Effector CD8-positive, alpha-beta T cell (primary cell): ENCODE measurements around the gene SYT3.
A peak's percentile ranks its signal among the peaks of the same experiment; 100 is the strongest.
"Not testable (repeated sequence)": the region's sequence is repeated elsewhere in the genome, so short reads cannot be mapped to it uniquely, and the experiment has no call there.

Experiments
- DNase-seq: peaks from one replicate; lab custom pipeline; 2025; lab: John Stamatoyannopoulos, UW

Gene SYT3

DNA sequence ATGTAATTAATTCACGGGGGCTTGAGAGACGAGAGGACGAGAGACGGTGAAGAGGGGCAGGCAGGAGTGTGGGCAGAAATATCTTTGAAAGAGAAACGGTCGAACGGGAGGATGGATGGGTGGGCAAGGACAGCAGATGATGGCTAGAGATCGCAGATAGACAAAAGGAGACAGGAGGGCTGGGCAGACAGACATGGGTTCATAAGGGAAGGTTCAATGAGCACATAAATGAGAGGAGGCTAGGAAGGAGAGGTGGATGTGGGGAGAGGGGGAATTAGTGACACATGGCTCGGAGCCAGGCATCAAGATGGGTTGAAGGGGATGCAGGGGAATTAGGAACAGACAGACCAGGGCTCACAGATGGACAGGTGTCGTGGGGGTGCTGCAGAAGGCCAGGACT lies 1.1 kb downstream of the SYT3 start:
- DNase-seq, result no peak

DNA sequence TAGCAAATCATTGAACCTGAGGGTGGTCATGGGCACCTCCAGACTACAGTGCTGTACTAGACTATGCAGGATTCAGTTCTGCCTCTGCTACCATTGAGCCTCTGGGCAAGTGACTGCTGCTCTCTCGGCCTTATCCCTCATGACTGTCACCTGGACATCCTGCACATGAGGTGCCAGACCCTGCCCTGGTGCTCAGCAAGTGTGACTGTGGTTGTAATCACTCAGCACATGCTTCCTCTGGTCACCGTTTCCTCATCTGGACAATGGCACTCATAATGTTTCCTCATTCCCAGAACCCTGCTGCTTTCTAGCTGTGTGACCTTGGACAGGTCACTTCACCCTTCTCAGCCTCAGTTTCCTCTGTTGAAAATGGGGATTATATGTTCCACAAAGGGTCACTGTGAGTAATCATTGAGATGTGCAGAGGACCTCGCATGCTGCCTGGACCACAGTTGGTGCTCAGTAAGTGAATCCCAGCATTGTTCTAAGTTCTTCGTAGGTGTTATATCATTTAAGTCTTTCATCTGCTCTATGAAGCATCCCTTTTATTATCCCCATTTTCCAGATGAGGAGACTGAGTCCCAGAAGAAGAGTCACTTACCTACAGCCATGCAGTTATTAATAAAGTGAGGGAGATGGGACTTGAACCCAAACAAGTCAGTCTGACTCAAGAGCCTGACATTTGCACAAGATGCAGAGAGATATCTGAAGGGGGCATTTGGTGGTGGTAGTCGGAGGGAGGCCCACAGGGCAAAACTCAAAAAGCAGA lies 3.2 kb downstream of the SYT3 start:
- DNase-seq, result no peak

DNA sequence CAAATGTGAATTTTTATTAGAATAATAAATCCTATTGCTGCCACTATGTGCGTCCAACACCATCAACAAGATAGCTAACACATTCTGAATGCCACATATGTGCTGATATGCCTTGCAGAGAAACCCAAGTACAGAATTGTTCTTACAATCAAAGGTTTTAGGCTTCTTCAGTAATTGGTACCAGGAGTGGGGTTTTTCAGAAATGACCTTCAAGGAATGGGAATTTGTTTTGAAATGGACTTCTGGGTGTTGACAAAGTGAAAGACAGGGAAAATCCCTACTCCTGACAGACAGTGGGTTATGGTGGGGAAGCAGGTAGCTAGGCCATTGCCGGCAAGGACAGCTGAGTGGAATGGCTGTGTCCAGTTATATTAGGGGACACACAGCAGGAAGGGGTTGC lies 5.7 kb downstream of the SYT3 start:
- DNase-seq, result no peak

DNA sequence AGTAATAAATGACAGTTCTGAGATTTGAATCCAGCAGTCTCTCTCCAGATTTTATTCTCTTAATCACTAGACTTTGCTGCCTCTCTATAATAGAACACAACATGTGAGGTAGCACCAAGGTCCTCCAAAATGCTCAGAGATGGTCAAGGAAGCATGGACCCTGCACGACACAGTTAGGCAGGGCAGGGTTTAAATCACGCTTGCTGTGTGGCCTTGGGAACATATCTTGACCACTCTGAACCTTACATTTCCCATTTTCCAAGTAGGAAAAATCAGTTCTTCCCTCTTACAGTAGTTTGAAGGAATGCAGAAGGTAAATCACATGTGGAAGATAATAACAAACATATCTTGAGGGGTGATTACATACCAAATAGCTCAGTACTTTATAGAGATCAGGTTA lies 6.3 kb downstream of the SYT3 start:
- DNase-seq, result no peak

DNA sequence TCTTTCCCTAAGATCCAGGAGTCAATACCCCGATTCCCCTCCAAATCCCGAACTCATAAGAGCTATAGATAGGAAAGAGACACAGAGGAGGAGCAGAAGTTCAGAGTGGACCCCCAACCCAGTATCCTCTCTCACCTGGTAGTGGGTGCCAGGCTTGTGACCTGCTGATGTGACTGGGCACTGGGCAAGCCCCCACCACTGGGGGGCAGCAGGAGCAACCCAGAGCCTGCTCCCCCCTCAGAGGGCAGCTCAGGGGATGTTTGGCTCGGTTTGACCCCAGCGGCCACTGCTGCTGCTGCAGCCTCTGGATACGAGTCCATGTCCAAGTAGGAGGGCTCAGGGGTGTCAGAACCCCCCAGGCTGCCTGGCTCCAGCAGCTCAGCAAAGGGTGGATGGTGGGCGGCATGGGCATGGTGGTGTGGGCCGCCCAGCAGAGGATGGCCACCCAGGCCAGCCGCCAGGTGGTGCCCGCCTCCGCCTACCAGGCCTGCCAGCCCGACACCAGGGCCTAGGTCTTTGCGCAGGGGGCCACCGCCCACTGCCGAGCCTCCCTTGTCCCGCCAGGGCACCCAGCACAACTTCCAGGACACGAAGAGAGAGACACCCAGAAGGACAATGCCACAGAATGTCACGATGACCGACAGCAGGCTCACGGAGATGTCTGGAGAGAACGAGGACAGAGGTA lies 7.4 kb downstream of the SYT3 start:
- no peak for DNase-seq

DNA sequence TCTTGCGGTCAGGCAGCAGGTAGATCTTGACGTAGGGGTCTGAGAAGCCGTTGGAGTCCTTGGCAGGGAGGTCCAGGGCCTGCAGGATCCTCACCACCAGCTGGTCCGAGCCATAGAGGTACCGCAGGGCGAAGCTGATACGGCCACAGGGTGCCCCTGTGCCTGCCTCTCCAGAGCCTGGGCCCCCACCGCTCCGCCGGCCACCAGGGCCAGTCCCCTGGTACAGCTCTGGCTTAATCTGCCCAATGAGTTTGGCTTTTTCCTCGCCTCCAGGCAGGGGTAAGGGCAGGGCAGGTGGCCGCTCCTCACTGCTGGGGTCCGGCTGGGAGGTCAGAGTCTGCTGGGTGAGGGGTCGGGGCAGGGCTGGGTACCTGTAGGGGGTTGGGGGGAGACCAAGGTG lies 9.9 kb downstream of the SYT3 start:
- no peak for DNase-seq

DNA sequence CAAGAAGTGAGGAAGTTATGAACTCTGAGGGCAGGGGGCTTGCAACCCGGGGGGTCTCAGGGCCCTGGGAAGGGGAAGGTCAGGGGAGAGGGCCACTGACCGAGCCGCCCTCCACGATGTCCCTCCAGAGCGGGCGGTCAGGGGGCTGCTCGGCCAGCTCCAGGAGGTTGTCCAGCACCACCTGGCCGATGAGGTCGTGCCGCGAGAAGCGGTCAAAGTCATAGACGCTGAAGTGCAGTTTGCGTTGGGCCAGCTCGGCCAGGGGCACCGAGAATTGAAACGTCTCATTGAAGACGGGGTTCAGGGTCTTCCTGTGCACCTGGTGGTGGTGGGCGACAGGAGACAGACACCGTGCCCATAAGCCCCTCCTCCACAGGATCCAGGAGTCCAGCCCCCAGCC lies 10.5 kb downstream of the SYT3 start:
- DNase-seq, result no peak

DNA sequence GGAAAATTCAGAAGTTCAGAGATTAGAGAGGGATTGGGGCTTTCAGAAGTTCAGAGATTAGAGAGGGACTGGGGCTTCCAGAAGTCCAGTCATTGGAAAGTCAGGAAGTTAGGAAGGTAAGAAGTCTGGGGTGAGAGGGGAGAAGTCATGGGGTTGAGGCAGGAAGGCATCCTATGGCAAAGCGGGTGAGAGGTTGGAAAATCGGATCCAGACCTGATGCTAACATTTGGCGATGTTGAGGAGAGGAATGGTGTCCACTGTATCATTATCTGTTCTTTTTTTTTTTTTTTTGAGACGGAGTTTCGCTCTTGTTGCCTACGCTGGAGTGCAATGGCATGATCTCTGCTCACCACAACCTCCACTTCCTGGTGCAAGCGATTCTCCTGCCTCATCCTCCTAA lies 11.1 kb downstream of the SYT3 start:
- no peak for DNase-seq

DNA sequence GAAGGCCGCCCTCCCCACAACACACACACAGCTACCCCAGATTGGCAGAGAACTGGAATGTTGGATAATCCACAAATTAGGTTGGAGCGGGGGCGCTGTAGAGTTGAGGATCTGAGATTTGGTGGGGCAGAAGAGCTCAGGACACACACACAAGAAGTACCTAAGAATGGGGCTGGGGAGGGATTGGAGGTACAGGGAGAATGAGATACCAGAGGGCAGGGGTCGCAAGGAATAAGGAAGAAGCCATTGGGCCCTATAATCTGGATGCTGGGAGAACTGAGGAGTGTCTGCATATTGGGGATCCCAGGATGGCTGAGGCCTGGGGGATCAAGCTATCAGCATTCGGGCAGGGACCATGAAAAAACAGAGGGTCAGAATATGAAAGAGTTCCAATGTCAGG lies 11.5 kb downstream of the SYT3 start:
- DNase-seq, result no peak

DNA sequence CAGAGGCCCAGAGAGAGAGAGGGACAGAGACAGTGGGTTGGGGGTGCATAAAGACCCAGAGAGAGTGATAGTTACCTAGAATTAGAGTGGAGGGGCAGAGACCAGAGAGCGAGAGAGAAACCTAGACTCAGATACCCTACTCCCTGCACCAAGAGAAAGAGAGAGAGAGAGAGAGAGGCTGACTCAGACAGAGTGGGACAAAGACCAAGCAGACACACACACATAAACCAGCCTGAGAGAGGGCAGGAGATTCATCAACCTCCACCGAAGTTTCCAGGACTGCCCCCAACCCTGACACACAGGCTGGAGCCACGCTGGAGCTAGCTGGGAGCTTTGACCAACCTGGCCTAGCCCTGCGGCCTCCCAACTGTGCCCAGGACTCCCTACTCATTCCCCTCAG lies 12.9 kb downstream of the SYT3 start:
- DNase-seq, result no peak

DNA sequence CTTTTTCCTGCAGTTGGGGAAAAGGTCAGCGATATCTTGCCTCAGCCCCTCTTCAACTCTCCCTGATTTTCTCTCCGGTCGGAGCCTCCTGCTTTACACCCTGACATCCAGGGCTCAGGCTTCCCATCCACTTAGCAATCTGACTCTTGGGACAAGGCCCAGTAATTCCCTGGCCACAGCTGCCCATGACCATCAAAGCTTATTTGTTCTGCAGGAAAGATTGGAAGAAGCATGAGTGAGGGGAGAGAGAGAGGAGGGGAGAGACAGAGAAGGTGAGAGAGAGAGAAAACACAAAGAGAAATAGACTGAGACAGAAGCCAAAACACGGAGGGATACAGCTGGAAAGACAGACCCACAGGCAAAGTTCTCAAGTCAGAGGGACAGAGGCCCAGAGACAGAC lies 13.7 kb downstream of the SYT3 start:
- no peak for DNase-seq

DNA sequence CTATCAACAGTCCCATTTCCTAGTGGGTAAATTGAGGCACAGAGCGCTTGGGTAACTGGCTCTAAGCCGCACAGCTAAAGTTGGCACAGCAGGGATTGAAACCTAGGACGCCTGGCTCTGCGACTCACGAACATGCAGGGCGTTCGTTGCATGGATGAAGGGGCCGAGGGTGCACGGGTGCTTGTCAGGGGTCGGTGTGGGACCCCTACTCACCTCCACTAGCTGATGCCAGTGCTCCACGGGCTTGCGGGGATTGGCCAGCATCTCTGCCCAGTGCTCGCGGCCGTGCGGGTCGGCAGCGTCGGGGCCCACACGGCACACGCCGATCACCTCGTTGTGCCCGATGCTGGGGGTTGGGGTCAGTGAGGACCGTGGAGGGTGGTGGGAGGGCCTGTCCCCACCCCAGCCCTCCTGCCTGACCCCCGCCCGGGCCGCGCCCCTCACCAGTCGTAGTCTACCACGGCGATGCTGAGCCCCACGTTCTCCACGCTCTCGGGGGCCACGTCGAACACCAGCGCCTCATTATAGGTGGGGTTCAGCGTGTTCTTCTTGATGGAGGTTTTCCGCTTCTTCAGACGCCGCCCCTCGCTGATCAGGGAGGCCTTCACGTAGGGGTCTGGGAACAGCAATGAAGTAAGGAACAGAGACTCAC lies 14.6 kb downstream of the SYT3 start:
- no peak for DNase-seq

DNA sequence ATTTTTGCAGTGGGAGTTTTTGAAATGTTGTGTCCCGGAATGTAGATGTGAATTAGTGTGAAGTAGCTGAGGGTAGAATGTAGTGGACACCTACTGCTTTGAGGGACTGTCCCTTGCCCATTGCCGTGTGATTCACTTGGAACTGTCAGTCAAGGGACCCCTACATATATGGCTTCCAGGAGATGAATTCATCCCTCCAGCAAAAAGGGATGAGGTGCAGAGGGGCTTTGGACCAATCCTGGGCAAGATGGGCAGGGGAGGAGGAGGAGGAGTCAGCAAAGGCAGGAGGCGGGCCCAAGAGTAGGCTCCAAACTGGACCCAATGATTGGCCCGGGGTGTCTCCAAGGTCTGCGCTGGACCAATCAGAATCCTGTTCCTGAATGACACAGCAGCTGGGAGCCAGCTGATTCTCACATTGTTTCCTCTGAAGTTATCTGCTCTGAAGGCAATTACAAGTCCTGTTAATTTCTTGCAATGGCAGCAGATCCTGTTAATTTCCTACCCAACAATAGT lies 19.2 kb downstream of the SYT3 start:
- DNase-seq, result not testable (repeated sequence)

DNA sequence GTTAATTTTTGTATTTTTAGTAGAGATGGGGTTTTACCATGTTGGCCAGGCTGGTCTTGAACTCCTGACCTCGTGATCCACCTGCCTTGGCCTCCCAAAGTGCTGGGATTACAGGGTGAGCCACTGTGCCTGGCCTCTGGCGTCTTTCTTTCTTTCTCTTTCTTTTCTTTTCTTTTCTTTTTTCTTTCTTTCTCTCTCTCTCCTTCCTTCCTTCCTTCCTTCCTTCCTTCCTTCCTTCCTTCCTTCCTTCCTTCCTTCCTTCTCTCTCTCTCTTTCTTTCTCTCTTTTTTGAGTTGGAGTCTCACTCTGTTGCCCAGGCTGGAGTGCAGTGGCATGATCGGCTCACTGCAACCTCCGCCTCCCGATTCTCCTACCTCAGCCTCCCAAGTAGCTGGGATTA lies 20.5 kb downstream of the SYT3 start:
- DNase-seq, result not testable (repeated sequence)

DNA sequence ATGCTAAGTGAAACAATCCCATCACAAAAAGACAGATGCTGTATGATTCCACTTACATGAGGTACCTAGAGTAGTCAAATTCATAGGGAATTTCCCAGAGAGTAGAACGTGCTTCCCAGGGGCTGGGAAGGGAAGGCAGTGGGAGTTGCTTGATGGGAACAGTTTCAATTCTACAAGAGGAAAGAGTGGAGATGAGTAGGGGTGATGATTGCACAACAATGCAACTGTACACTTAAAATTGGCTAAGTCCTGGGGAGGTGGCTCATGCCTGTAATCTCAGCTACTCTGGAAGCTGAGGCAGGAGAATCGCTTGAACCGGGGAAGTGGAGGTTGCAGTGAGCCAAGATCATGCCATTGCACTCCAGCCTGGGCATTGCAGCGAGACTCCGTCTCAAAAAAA lies 21.3 kb downstream of the SYT3 start:
- DNase-seq, result not testable (repeated sequence)

DNA sequence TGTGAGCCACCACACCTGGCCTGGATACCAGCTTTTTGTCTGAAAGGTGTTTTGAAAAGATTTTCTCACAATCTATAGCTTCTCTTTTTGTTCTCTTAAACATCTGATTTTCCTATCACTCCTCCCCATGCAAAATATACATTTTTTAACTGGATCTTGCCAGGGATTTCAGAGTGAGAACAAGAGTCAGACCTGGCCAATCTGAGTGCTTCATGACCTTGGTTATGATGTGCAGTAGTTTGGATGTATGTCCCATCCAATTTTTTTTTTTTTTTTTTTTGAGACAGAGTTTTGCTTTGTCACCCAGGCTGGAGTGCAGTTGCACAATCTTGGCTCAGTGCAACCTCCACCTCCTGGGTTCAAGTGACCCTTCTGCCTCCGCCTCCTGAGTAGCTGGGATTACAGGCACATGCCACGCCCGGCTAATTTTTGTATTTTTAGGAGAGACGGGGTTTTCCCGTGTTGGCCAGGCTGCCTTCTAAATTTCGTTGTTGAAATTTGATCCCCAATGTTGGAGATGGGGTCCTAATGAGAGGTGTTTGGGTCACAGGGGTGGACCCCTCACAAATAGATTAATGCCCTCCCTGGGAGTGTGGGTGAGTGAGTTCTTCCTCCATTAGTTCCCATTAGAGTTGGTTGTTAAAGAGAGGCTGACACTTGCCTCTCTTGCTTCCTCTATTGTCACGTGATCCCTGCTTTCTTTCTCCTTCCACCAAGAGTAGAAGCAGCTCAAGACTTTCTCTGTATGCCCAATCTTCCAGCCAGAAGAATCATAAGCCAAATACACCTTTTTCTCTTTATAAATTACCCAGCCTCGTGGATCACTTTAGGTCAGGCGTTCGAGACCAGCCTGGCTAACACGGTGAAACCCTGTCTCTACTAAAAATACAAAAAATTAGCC lies 26.9 kb downstream of the SYT3 start:
- DNase-seq, result not testable (repeated sequence)

DNA sequence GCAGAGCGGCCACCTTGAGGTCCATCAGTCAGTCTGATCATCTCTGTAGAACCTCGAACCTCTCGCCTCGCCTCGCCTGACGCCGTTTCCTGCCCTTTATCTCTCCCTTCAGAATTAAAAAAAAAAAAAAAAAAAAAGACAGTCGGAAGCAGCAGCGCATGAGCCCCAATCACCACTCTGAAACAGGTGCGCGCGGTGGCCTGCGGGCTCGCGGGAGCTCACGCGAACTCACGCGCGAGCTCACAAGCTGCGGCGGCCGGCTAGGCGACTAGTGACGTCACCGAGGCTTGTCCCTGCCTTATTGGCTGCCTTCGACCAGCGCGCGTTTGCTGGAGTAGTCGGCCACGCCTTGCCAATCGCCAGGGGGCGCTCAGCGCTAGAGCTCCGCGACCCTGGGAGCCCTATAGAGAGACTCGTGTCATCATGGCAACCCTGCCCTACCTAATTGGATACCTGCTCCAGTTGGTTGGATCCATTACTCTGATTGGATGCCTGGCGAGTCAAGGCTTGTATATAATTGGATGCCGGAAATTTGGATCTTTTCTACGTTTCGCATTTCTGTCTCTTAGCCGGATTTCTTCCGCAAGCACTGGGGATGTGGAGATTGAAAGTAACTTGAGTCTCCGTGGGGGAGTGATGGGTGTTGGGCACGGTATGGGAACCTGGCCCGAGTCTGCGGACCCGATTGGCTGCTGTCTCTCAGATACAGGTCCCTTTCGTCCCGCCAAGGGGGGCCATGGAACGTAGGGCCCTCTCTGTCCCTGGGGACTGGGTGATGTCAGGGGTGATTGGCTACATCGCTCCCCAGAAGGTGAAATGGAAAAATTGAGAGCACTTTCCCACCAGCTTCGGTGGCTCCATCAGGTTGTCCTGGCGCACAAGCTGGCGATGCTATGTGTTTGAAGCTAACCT lies 31.6 kb downstream of the SYT3 start:
- peak; percentile 67 for DNase-seq

DNA sequence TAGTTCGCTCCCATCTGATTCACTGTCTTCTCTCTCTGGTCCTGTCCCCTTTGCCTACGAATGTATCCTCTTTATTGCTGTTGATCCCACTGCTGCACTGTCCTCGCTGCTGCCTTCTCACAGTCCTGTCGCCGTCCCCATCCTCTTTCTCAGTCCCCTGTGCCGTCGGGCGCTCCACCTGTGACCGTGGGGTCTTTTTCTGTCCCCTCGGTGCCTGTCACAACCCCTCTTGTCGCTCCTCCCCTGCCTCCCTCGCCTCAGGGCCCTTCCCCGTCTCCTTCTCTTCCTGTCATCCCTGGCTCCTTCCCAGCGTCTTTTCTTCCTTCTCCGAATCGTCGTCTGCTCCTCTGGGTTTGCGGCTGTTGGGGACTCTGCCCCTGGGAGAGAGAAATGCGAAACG lies 32.3 kb downstream of the SYT3 start:
- DNase-seq, result no peak

DNA sequence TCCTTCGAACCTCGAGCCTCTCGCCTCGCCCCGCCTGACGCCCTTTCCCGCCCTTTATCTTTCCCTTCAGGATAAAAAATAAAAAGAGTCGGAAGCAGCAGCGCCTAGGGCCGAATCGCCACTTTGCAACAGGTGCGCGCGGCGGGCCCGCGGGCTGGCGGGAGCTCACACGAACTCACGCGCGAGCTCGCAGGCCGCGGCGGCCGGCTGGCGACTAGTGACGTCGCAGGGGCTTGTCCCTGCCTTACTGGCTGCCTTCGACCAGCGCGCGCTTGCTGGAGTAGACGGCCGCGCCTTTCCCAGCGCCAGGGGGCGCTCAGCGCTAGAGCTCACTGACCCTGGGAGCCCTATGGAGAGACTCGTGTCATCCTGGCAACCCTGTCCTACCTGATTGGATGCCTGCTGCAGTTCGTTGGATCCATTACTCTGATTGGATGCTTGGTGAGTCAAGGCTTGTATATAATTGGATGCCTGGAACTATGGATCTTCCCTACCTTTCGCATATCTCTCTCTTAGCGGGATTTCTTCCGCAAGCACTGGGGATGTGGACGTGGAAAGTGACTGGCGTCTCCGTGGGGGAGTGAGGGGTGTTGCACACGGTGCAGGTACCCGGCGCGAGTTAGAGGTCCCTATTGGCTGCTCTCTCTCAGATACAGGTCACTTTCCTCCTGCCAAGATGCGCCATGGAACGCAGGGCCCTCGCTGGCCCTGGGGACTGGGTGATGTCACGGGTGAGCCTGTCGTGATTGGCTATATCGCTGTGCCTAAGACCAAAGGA lies 33.4 kb downstream of the SYT3 start:
- DNase-seq, result not testable (repeated sequence)
